Activated naive CD4-positive, alpha-beta T cell treated with anti-CD3 and anti-CD28 coated beads, Interleukin-2, amount 10 ng/mL, durations not matched to agents 5 hours and 36 hours (primary cell): ENCODE results near the gene GALNT17. TPM values are rescaled to one million over a fixed set of nuclear protein-coding genes. Genes with fewer than 3 reads are reported as not detected.

Experiments used
- microRNA-seq: library from miRNA; unstranded; fragments of <30 nt; microRNA quantifications from one replicate; pipeline ENCODE4 v1.2.0, GENCODE V29; 2022; ENCODE audit warnings: borderline microRNAs expressed, borderline replicate concordance
- total RNA-seq, 2 experiments: library from RNA; stranded (reverse); gene quantifications; one replicate each; pipeline ENCODE4 v1.2.3, GENCODE V29; 2021

GALNT17 gene
- total RNA-seq: not detected

GRCh38 chr7:71132127-71132376, at the start of gene GALNT17:
GALNT17 (plus strand) TSS chr7:71132144.

Small RNAs within 50 kb of the gene (microRNA-seq; reads per million reads assigned to microRNA genes)
- not detected for gene MIR3914-1
- gene MIR3914-2: not detected
